ENCODE results near the gene C11orf24. TPM values are rescaled to one million over a fixed set of nuclear protein-coding genes. Genes with fewer than 3 reads are reported as not detected.

The C11orf24 gene
- total and polyA plus RNA-seq, 9 of the 15 experiments (the other 6 are each of a cell fraction or from before 2014, with no cell fraction given), result 2.0 to 65.2 (median 32.5) TPM

DNA sequence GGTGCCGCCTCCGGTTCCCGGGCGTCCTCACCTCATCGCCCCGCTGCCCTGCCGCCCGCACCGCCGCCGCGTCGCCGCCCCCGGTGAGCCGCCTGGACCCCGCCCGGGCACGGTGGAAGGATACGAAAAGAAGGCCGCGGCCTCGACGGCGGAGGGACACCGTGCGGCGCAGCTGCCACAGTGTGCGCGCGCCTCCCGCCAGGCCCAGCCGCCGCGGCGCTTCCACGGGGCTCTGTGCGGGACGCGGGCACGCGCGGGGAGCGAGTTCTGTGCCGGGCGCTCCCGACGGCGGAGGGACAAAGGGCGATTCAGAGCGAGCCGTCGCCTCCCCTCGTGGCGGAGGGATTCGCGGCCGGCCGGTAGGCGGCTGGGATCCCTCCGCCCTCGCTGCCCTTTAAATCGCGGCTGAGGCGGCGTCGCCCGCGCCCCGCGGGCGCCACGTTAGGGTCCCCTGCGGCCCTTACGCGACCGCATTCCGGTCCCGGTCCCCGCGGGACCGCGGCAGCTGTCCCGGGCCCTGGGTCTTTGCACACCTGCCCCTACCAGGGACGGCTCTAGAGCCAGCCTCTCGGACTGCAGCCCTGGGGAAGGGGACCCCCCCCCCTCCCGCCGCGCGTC lies 58.1 kb downstream of the C11orf24 start (continued):
- TF ChIP-seq IRF2 (CRISPR knock-in tag; IDR thresholded peaks at IDR 0.05) (0 out of 2 replicates have a peak, but pooled peaks have one; percentile 36), ZNF764 (CRISPR knock-in tag; IDR thresholded peaks at IDR 0.05; ENCODE audit: low read depth) (no peak), SMAD3 (CRISPR knock-in tag; conservative IDR thresholded peaks at IDR 0.05) (0 out of 2 replicates have a peak, but pooled peaks have one; percentile 65), FOS (IDR thresholded peaks at IDR 0.05; ENCODE audit: extremely low read depth, insufficient read length) (no peak), ZC3H8 (IDR thresholded peaks at IDR 0.05) (no peak), FOXJ2 (tag; IDR thresholded peaks at IDR 0.05) (peak; percentile 53; the same call in 1 of the 2 replicates), MECOM (CRISPR knock-in tag; IDR thresholded peaks at IDR 0.05) (no peak), MCM7 (IDR thresholded peaks at IDR 0.05) (no peak), CHD1 (IDR thresholded peaks at IDR 0.05; ENCODE audit: low read length) (no peak), NFATC3 (IDR thresholded peaks at IDR 0.05) (no peak), PHF20 (IDR thresholded peaks at IDR 0.05; ENCODE audit: partially characterized antibody) (no peak), JUN (IDR thresholded peaks at IDR 0.05; ENCODE audit: borderline replicate concordance, low read depth, low read length) (no peak), JUN (CRISPR knock-in tag; IDR thresholded peaks at IDR 0.05; ENCODE audit: borderline replicate concordance) (0 out of 2 replicates have a peak, but pooled peaks have one; percentile 75), MAFF (IDR thresholded peaks at IDR 0.05; ENCODE audit: low read length) (no peak), SAFB (IDR thresholded peaks at IDR 0.05; ENCODE audit: borderline replicate concordance, low read depth, low read length) (peak; percentile 99), TAF7 (tag; IDR thresholded peaks at IDR 0.05) (no peak), HNRNPK (IDR thresholded peaks at IDR 0.05; ENCODE audit: low read depth, low read length, poor library complexity, severe bottlenecking) (peak; percentile 55), ZNF830 (CRISPR knock-in tag; IDR thresholded peaks at IDR 0.05) (0 out of 2 replicates have a peak, but pooled peaks have one; percentile 53)
- TF ChIP-seq, protein P1, sequence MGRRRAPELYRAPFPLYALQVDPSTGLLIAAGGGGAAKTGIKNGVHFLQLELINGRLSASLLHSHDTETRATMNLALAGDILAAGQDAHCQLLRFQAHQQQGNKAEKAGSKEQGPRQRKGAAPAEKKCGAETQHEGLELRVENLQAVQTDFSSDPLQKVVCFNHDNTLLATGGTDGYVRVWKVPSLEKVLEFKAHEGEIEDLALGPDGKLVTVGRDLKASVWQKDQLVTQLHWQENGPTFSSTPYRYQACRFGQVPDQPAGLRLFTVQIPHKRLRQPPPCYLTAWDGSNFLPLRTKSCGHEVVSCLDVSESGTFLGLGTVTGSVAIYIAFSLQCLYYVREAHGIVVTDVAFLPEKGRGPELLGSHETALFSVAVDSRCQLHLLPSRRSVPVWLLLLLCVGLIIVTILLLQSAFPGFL (CRISPR knock-in tag; IDR thresholded peaks at IDR 0.05), result no peak
- TF ChIP-seq, protein P2, sequence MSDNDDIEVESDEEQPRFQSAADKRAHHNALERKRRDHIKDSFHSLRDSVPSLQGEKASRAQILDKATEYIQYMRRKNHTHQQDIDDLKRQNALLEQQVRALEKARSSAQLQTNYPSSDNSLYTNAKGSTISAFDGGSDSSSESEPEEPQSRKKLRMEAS (CRISPR knock-in tag; IDR thresholded peaks at IDR 0.05), result peak; percentile 81
- TF ChIP-seq, protein P3, sequence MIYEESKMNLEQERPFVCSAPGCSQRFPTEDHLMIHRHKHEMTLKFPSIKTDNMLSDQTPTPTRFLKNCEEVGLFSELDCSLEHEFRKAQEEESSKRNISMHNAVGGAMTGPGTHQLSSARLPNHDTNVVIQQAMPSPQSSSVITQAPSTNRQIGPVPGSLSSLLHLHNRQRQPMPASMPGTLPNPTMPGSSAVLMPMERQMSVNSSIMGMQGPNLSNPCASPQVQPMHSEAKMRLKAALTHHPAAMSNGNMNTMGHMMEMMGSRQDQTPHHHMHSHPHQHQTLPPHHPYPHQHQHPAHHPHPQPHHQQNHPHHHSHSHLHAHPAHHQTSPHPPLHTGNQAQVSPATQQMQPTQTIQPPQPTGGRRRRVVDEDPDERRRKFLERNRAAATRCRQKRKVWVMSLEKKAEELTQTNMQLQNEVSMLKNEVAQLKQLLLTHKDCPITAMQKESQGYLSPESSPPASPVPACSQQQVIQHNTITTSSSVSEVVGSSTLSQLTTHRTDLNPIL (CRISPR knock-in tag; IDR thresholded peaks at IDR 0.05), result no peak
- TF ChIP-seq, protein P4, sequence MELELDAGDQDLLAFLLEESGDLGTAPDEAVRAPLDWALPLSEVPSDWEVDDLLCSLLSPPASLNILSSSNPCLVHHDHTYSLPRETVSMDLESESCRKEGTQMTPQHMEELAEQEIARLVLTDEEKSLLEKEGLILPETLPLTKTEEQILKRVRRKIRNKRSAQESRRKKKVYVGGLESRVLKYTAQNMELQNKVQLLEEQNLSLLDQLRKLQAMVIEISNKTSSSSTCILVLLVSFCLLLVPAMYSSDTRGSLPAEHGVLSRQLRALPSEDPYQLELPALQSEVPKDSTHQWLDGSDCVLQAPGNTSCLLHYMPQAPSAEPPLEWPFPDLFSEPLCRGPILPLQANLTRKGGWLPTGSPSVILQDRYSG (tag; conservative IDR thresholded peaks at IDR 0.05; ENCODE audit: low read depth), result no peak
- TF ChIP-seq, protein P5, sequence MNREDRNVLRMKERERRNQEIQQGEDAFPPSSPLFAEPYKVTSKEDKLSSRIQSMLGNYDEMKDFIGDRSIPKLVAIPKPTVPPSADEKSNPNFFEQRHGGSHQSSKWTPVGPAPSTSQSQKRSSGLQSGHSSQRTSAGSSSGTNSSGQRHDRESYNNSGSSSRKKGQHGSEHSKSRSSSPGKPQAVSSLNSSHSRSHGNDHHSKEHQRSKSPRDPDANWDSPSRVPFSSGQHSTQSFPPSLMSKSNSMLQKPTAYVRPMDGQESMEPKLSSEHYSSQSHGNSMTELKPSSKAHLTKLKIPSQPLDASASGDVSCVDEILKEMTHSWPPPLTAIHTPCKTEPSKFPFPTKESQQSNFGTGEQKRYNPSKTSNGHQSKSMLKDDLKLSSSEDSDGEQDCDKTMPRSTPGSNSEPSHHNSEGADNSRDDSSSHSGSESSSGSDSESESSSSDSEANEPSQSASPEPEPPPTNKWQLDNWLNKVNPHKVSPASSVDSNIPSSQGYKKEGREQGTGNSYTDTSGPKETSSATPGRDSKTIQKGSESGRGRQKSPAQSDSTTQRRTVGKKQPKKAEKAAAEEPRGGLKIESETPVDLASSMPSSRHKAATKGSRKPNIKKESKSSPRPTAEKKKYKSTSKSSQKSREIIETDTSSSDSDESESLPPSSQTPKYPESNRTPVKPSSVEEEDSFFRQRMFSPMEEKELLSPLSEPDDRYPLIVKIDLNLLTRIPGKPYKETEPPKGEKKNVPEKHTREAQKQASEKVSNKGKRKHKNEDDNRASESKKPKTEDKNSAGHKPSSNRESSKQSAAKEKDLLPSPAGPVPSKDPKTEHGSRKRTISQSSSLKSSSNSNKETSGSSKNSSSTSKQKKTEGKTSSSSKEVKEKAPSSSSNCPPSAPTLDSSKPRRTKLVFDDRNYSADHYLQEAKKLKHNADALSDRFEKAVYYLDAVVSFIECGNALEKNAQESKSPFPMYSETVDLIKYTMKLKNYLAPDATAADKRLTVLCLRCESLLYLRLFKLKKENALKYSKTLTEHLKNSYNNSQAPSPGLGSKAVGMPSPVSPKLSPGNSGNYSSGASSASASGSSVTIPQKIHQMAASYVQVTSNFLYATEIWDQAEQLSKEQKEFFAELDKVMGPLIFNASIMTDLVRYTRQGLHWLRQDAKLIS (CRISPR knock-in tag; IDR thresholded peaks at IDR 0.05), result no peak
